H1 (cell line): Measurements from ENCODE around the gene KRT9.
A peak's percentile ranks its signal among the peaks of the same experiment; 100 is the strongest.

Experiments
- ATF3 ChIP-seq: IDR thresholded peaks from 2 replicates; pipeline ENCODE4 v1.6.1; 2011; ENCODE audit warnings: low read depth, mild to moderate bottlenecking, low read length; ENCODE audit not compliant: insufficient read depth
- CREB1 ChIP-seq: IDR thresholded peaks from 2 replicates; pipeline ENCODE4 v1.6.1; 2012; ENCODE audit warnings: inconsistent platforms
- CTCF ChIP-seq, 3 experiments: IDR thresholded peaks; 1 replicate in 2 of 3; 2 replicates in 1 of 3; pipeline versions ENCODE4 v1.5.1 to v1.6.1; 2011; ENCODE audit warnings: low read length in 3 of 3, mild to moderate bottlenecking in 3 of 3, inconsistent platforms in 2 of 3, low read depth in 1 of 3, moderate library complexity in 1 of 3; ENCODE audit not compliant: insufficient read depth in 1 of 3; ENCODE audit errors: control extremely low read depth in 1 of 3
- EZH2 ChIP-seq: fragments of 200-600 bp; sonication (generic); IDR thresholded peaks from 2 replicates; pipeline ENCODE4 v1.7.1; 2012; ENCODE audit warnings: low read depth, mild to moderate bottlenecking, moderate library complexity, low read length, inconsistent platforms; ENCODE audit not compliant: severe bottlenecking
- JUND ChIP-seq: IDR thresholded peaks from 2 replicates; pipeline ENCODE4 v1.6.1; 2011; ENCODE audit warnings: mild to moderate bottlenecking, improper control_type of control experiment, low read length
- MAX ChIP-seq: IDR thresholded peaks from 2 replicates; pipeline ENCODE4 v1.6.1; 2012; ENCODE audit warnings: inconsistent platforms
- POLR2AphosphoS5 ChIP-seq: IDR thresholded peaks from 2 replicates; pipeline ENCODE4 v1.6.1; 2011; ENCODE audit warnings: low read depth, low read length
- POU5F1 ChIP-seq: IDR thresholded peaks from 2 replicates; pipeline ENCODE4 v1.6.1; 2011; ENCODE audit warnings: low read depth, mild to moderate bottlenecking, low read length, moderate library complexity

- TF ChIP-seq POLR2AphosphoS5: no peak
- TF ChIP-seq CTCF (IDR thresholded peaks at IDR 0.05; ENCODE audit: control extremely low read depth in 1 of 3, insufficient read depth in 1 of 3, low read depth in 1 of 3, low read length in 3 of 3): no peak
- no peak for TF ChIP-seq JUND
- no peak for TF ChIP-seq EZH2
- no peak for TF ChIP-seq POU5F1
- 0 out of 2 replicates have a peak, but pooled peaks have one; percentile 18 for TF ChIP-seq MAX
- no peak for TF ChIP-seq CREB1
- TF ChIP-seq ATF3: no peak
Measured at GRCh38 chr17:41551365-41551764, 20.5 kb downstream of the KRT9 start.
